ENCODE data around the gene WNK4. TPM values are rescaled to one million over a fixed set of nuclear protein-coding genes. Genes with fewer than 3 reads are reported as not detected.
A peak's percentile ranks its signal among the peaks of the same experiment; 100 is the strongest.

The WNK4 gene
- total RNA-seq, 1 donor from 2014 or later: not detected

- Histone ChIP-seq H3K27ac (peak overlapping the region; percentile 22 to 57), H3K9me3 (no peaks in the 10 kb centered on the region), H3K4me3 (no peak overlapping the region), H3K4me1 (peaks cover 0 to 12% of the 10 kb centered on the region in 2 donors), H3K27me3 (no peaks in the 10 kb centered on the region), H3K36me3 (peaks cover 32 to 42% of the 10 kb centered on the region in 2 donors)
- intact Hi-C loops (cut with DNase I): loop anchor here (10.0 kb wide), 1 partner anchor 149 kb away; the partner anchor contains the start of gene RPL27
- no peak for TF ChIP-seq CTCF (IDR thresholded peaks at IDR 0.05)
- peak in 1 of 2 donors; percentile 65 for DNase-seq (ENCODE audit: low spot score in 2 of 2)
These were observed 65.6 kb downstream of the WNK4 start for GRCh38 chr17:42845918-42846593.

Other genes starting within 250 kb of the WNK4 start
- gene NAGLU, start 244.4 kb upstream of the WNK4 start, total RNA-seq: 94.7 TPM
- gene HSD17B1, start 227.7 kb upstream of the WNK4 start, total RNA-seq: not detected
- gene COASY, start 218.5 kb upstream of the WNK4 start, total RNA-seq: 10.9 TPM
- 15.8 TPM for gene MLX, start 213.5 kb upstream of the WNK4 start, total RNA-seq
- gene PSMC3IP, start 202.9 kb upstream of the WNK4 start, total RNA-seq: 2.9 TPM
- 51.3 TPM for gene RETREG3, start 171.2 kb upstream of the WNK4 start, total RNA-seq
- gene TUBG1, start 170.9 kb upstream of the WNK4 start, total RNA-seq: 10.5 TPM
- gene TUBG2, start 121.3 kb upstream of the WNK4 start, total RNA-seq: 73.1 TPM
- gene PLEKHH3, start 103.6 kb upstream of the WNK4 start, total RNA-seq: 105 TPM
- 91.2 TPM for gene CCR10, start 98.8 kb upstream of the WNK4 start, total RNA-seq
- 10.5 TPM for gene CNTNAP1, start 98.1 kb upstream of the WNK4 start, total RNA-seq
- gene EZH1, start 35.6 kb upstream of the WNK4 start, total RNA-seq: 169 TPM
- 80.5 TPM for gene RAMP2, start 19.4 kb upstream of the WNK4 start, total RNA-seq
- 40.9 TPM for gene VPS25, start 7.2 kb upstream of the WNK4 start, total RNA-seq
- gene COA3, start 18.1 kb downstream of the WNK4 start, total RNA-seq: 9.8 TPM
- not detected for gene CNTD1, start 18.3 kb downstream of the WNK4 start, total RNA-seq
- gene BECN1, start 43.7 kb downstream of the WNK4 start, total RNA-seq: 66.1 TPM
- gene PSME3, start 52.8 kb downstream of the WNK4 start, total RNA-seq: 29.7 TPM
- not detected for gene AOC2, start 64.0 kb downstream of the WNK4 start, total RNA-seq
- gene AOC3, start 70.6 kb downstream of the WNK4 start, total RNA-seq: 128 TPM
- gene G6PC1, start 120.2 kb downstream of the WNK4 start, total RNA-seq: not detected
- gene AARSD1, start 183.8 kb downstream of the WNK4 start, total RNA-seq: 3.8 TPM
- gene PTGES3L, start 199.5 kb downstream of the WNK4 start, total RNA-seq: not detected
- 10.2 TPM for gene RUNDC1, start 200.0 kb downstream of the WNK4 start, total RNA-seq
- 417 TPM for gene RPL27, start 217.8 kb downstream of the WNK4 start, total RNA-seq
- gene IFI35, start 226.2 kb downstream of the WNK4 start, total RNA-seq: 45.2 TPM
- 296 TPM for gene VAT1, start 241.8 kb downstream of the WNK4 start, total RNA-seq
- 7.3 TPM for gene RND2, start 244.6 kb downstream of the WNK4 start, total RNA-seq

Measured in ascending aorta (tissue), 2 donors.